Measurements from ENCODE around the gene HNRNPC. TPM values are rescaled to one million over a fixed set of nuclear protein-coding genes. Genes with fewer than 3 reads are reported as not detected.

Gene HNRNPC
- total and polyA plus RNA-seq, 9 of the 15 experiments (the other 6 are each of a cell fraction or from before 2014, with no cell fraction given): 679 to 1,557 (median 1,191) TPM

DNA sequence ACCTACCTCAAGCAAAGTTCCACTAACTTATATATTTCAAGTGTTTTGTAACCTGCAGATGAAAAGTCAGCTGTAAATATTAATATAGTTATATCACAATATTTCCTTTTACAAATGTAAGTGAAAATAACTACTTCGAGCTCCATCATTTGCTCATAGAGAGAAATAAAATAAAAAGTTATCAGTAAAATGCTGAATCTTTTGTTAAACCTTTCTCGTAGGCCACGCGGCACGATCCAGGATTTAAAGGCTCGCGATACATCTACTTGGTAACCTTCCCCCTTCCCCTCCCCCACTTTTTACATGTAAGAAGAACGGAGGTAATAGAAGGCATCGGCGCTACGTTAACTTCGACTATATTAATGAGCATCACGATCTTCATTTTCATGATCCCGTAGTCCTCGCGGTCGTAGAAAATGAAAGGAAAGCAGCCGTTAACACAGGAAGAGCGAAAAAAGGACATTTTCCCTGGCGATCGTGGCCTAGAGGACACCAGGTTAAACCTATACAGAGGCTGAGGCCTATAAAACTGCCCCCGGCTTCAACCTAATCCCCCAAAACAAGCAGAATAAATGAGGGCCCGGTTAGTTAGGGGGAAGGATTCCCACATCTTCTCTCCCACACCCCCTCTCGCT is 508 bp downstream of the HNRNPC start (continued):
- TF ChIP-seq POLR2AphosphoS2 (IDR thresholded peaks at IDR 0.05; ENCODE audit: low read length) (no peak), SMARCE1 (IDR thresholded peaks at IDR 0.05) (0 out of 2 replicates have a peak, but pooled peaks have one; percentile 7), CHD2 (IDR thresholded peaks at IDR 0.05; ENCODE audit: low read depth, low read length) (peak; percentile 74), DPF2 (IDR thresholded peaks at IDR 0.05) (0 out of 2 replicates have a peak, but pooled peaks have one; percentile 32), MYC (IDR thresholded peaks at IDR 0.05; ENCODE audit: low read depth, low read length) (peak; percentile 42; the same call in 1 of the 2 replicates), MYC (CRISPR knock-in tag; IDR thresholded peaks at IDR 0.05; ENCODE audit: borderline replicate concordance, low read depth) (no peak), PCBP2 (IDR thresholded peaks at IDR 0.05; ENCODE audit: low read depth, low read length, poor library complexity, severe bottlenecking) (no peak), HNRNPL (IDR thresholded peaks at IDR 0.05; ENCODE audit: low read depth, low read length) (0 out of 2 replicates have a peak, but pooled peaks have one; percentile 29), KDM2B (CRISPR knock-in tag; IDR thresholded peaks at IDR 0.05) (no peak)
- TF ChIP-seq, protein P1, sequence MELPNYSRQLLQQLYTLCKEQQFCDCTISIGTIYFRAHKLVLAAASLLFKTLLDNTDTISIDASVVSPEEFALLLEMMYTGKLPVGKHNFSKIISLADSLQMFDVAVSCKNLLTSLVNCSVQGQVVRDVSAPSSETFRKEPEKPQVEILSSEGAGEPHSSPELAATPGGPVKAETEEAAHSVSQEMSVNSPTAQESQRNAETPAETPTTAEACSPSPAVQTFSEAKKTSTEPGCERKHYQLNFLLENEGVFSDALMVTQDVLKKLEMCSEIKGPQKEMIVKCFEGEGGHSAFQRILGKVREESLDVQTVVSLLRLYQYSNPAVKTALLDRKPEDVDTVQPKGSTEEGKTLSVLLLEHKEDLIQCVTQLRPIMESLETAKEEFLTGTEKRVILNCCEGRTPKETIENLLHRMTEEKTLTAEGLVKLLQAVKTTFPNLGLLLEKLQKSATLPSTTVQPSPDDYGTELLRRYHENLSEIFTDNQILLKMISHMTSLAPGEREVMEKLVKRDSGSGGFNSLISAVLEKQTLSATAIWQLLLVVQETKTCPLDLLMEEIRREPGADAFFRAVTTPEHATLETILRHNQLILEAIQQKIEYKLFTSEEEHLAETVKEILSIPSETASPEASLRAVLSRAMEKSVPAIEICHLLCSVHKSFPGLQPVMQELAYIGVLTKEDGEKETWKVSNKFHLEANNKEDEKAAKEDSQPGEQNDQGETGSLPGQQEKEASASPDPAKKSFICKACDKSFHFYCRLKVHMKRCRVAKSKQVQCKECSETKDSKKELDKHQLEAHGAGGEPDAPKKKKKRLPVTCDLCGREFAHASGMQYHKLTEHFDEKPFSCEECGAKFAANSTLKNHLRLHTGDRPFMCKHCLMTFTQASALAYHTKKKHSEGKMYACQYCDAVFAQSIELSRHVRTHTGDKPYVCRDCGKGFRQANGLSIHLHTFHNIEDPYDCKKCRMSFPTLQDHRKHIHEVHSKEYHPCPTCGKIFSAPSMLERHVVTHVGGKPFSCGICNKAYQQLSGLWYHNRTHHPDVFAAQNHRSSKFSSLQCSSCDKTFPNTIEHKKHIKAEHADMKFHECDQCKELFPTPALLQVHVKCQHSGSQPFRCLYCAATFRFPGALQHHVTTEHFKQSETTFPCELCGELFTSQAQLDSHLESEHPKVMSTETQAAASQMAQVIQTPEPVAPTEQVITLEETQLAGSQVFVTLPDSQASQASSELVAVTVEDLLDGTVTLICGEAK (IDR thresholded peaks at IDR 0.05): no peak
- TF ChIP-seq, protein P1 (CRISPR knock-in tag; IDR thresholded peaks at IDR 0.05): no peak
- TF ChIP-seq, protein P2, sequence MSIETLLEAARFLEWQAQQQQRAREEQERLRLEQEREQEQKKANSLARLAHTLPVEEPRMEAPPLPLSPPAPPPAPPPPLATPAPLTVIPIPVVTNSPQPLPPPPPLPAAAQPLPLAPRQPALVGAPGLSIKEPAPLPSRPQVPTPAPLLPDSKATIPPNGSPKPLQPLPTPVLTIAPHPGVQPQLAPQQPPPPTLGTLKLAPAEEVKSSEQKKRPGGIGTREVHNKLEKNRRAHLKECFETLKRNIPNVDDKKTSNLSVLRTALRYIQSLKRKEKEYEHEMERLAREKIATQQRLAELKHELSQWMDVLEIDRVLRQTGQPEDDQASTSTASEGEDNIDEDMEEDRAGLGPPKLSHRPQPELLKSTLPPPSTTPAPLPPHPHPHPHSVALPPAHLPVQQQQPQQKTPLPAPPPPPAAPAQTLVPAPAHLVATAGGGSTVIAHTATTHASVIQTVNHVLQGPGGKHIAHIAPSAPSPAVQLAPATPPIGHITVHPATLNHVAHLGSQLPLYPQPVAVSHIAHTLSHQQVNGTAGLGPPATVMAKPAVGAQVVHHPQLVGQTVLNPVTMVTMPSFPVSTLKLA (conservative IDR thresholded peaks at IDR 0.05): peak; percentile 12 to 25; a peak in 2 of 4 replicates
